NCI-H1694 (cell line): ENCODE data around the gene THRSP.
"Not testable (repeated sequence)": the region's sequence is repeated elsewhere in the genome, so short reads cannot be mapped to it uniquely, and the experiment has no call there.

Experiments
- DNase-seq: peaks from one replicate; lab custom pipeline; 2025; lab: John Stamatoyannopoulos, UW

Gene THRSP

GRCh38 chr11:78039391-78039918 lies 24.2 kb upstream of the THRSP start:
- DNase-seq = no peak

GRCh38 chr11:78039919-78040671 lies 23.6 kb upstream of the THRSP start:
- DNase-seq = no peak

- DNase-seq = no peak
These were observed 22.8 kb upstream of the THRSP start for GRCh38 chr11:78040691-78041379.

- DNase-seq = not testable (repeated sequence)
These were observed 22.3 kb upstream of the THRSP start for GRCh38 chr11:78041380-78041719.

GRCh38 chr11:78041843-78042440 lies 21.7 kb upstream of the THRSP start:
- no peak for DNase-seq

- DNase-seq = no peak
These were observed 19.0 kb upstream of the THRSP start for GRCh38 chr11:78044706-78045105.

- DNase-seq = peak; percentile 20
These were observed 17.7 kb upstream of the THRSP start for GRCh38 chr11:78045851-78046485.

GRCh38 chr11:78046486-78046854 lies 17.2 kb upstream of the THRSP start:
- DNase-seq = no peak

- DNase-seq = no peak
These were observed 15.1 kb upstream of the THRSP start for GRCh38 chr11:78048561-78048960.

GRCh38 chr11:78049348-78049747 lies 14.3 kb upstream of the THRSP start:
- DNase-seq = no peak

- DNase-seq = no peak
These were observed 12.5 kb upstream of the THRSP start for GRCh38 chr11:78050964-78051831.

GRCh38 chr11:78054971-78055370 lies 8.7 kb upstream of the THRSP start:
- DNase-seq = no peak

- DNase-seq = no peak
These were observed 7.6 kb upstream of the THRSP start for GRCh38 chr11:78056093-78056492.

- no peak for DNase-seq
These were observed 6.1 kb upstream of the THRSP start for GRCh38 chr11:78057462-78058055.

GRCh38 chr11:78059749-78060328 lies 3.8 kb upstream of the THRSP start:
- DNase-seq = not testable (repeated sequence)

GRCh38 chr11:78060533-78060932 lies 3.1 kb upstream of the THRSP start:
- no peak for DNase-seq

GRCh38 chr11:78061088-78061920 lies 2.4 kb upstream of the THRSP start:
- no peak for DNase-seq

- DNase-seq = no peak
These were observed 1.7 kb upstream of the THRSP start for GRCh38 chr11:78061921-78062311.

- no peak for DNase-seq
These were observed 990 bp upstream of the THRSP start for GRCh38 chr11:78062671-78063070.

GRCh38 chr11:78065203-78065602 lies 1.5 kb downstream of the THRSP start:
- DNase-seq = no peak
